ENCODE data around the gene ABCC10.

DNA sequence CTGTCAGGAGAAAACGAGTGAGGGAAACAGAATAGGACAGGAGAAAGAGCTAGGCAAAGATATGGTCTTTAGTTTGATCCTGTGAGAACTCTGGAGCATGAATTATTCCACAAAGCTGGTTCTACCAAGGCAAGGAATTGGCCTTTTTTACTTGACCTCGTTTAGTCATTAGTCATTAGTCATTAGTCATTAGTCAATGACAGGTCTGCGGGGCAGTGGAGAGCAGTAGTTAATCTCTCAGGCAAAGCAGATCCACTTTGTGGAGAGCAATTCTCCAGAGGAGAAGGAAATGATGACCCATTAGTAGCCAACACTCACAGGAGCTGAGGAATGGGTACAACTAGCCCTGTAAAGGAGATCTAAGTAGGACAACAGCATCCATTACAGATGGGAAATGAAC is 22.0 kb upstream of the ABCC10 start:
- TF ChIP-seq POLR2A (IDR thresholded peaks at IDR 0.05; ENCODE audit: low read depth, low read length) = no peak
- TF ChIP-seq TAF1 (IDR thresholded peaks at IDR 0.05; ENCODE audit: borderline replicate concordance, low read depth, low read length) = no peak
- no peak for TF ChIP-seq POLR2AphosphoS5 (IDR thresholded peaks at IDR 0.05; ENCODE audit: low read depth, low read length)

Measured in GM12892 (cell line).